NCI-H2227 (cell line): Measurements from ENCODE around the gene DAPK3.
"Not testable (repeated sequence)": the region's sequence is repeated elsewhere in the genome, so short reads cannot be mapped to it uniquely, and the experiment has no call there.

Source experiments
- DNase-seq: peaks from one replicate; lab custom pipeline; 2025; ENCODE audit not compliant: unreplicated experiment; lab: John Stamatoyannopoulos, UW

DAPK3 gene

DNA sequence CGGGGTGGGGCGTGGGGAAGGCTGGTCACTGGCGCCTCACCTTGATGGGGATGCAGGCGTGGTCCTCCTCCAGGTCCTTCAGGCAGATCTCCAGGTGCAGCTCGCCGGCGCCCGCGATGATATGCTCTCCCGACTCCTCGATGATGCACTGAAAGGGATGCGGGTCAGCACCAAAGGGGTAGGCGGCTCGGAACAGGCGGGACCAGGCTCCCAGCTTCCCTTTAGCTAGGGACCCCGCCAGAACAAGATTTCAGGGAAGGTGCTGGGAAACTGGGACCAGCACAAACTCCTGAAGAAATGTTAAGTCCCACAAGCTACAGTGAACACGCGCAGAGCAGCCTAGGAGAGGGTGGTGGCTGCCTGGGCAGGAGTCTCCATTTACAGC lies 8.4 kb upstream of the DAPK3 start:
- no peak for DNase-seq

- DNase-seq = no peak
These were observed 7.2 kb upstream of the DAPK3 start for GRCh38 chr19:3978145-3978544.

GRCh38 chr19:3977242-3978143 lies 6.6 kb upstream of the DAPK3 start:
- DNase-seq = no peak

DNA sequence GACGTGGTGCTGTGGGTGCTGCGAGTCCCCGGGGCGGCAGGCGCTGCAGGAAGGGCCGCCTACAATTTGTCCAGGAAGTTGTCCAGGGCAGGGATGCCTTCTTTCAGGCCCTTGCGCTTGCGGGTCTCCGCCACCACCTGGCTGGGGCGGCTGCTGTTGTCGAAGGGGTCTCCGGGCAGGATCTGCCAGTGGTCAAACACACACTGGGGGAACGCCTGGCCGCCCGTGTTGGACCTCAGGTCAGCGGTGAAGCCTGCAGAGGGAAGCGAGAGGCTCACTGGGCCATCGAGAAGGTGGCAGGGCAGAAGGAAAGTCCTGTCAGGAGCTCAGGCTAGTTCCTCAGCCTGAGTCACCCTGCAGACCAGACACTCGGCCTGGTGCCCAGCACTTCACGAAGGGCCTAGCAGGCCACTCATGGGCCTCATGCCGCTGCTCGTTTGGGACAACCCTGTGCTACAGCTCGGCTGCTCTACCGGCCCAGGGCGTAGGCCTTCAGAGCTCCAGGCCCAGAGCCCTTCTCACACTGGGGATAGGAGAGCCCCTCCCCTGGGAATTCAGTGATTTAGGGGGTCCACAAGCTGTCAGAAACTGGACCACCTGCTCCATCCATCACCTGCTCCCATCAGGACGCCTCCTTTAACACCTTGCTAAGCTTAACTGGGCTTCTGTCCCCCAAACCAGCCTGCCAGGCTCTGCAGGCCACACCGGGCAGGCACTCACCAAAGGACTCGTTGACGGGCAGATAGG lies 5.8 kb upstream of the DAPK3 start:
- DNase-seq = no peak

- DNase-seq = no peak
These were observed 4.8 kb upstream of the DAPK3 start for GRCh38 chr19:3975637-3976087.

DNA sequence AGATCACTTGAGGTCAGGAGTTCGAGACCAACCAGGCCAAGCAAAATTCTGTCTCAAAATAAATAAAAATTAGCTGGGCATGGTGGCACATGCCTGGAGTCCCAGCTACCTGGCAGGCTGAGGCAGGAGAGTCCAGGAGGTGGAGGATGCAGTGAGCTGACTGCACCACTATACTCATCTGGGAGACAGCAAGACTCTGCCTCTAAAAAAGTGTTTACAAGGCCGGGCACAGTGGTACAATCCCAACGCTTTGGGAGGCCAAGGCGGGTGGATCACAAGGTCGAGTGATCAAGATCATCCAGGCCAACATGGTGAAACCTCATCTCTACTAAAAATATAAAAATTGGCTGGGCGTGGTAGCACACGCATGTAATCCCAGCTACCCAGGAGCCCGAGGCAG lies 4.2 kb upstream of the DAPK3 start:
- DNase-seq = no peak

- DNase-seq = no peak
These were observed 539 bp downstream of the DAPK3 start for GRCh38 chr19:3970313-3970807.

- DNase-seq = peak; percentile 49
These were observed 1.2 kb downstream of the DAPK3 start for GRCh38 chr19:3969435-3970312.

DNA sequence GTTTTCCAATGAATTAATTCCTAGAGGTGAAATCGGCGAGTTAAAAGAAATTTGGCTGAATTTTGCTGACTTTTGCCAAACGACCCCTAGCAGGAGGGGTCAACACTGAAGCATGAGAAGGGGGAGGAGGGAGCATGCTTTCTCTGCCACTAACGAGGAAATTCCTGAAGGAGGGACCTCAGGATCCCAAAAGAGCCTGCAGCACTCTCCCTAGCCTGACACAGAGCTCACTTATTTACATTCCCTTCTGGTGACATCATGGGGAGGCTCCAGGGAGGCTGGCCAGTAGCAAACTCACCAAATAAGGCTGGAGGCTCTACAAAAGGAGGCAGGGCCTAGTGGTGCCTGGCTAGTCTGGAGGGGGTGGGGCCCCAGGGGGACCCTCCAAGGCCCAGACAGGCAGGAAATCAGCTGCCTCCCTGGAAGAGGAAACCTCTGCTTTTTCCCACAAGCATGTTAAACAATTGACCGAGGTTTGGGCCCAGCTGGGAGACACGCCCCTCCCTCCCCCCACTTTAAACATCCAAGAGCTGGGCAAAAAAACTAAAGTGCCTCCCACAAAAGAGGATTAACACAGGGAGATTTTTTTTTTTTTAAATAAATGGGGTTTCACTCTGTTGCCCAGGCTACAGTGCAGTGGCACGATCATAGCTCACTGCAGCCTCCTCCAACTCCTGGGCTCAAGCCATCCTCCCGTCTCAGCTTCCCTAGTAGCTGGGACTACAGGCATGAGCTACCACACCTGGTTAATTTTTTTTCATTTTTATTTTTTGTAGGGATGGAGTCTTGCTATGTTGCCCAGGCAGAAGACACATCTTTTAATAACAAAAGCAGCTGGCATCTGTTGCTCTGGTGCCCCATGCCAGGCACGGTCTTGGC lies 2.1 kb downstream of the DAPK3 start:
- DNase-seq = peak; percentile 39

GRCh38 chr19:3967983-3968382 lies 2.9 kb downstream of the DAPK3 start:
- DNase-seq = not testable (repeated sequence)

DNA sequence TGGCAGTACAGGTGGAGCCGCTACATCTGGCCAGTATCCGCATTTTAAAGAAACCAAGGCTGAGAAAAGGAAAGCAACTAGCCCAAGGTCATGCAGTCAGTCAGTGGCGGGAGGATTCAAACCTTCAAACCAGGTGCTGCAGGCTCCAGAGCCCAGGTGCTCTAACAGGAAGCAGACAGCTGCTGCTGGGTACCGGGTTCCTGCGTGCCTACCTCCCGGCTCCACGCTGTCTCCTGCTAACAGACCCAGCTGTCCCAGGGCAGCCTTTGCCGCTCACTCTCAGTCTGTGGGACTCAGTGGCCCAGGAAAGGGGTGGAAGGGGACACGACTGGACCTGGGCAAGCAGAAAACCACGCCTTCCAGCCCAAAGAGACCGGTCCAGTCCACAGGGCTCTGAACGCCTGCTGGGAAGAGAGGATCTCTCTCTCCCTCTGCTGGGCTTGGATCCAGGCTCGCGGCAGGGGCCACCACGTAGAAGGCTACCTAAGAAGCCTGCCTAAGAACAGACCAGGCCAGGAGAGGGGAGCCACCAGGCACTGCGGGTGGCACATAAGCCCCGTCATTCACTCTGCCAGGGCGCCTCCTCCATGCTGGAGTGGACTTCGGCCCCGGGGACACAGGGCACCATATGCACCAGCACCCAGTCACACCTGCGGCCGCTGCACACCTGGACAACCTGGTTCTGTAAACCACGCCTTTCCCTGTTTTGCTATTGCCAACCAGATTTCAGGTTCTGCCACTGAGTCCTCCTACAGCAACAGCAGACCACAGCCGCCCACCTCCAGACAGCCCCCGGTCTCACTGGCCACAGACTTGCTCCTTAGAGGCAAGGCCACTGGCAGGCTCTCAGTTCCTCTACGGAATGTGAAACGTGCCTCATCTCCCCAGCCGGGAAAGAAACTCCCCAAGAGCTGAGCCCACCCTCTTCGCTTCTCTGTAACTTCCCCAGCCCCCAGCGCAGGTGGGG lies 4.6 kb downstream of the DAPK3 start:
- no peak for DNase-seq

- DNase-seq = no peak
These were observed 6.4 kb downstream of the DAPK3 start for GRCh38 chr19:3964256-3965194.

GRCh38 chr19:3963458-3964255 lies 7.2 kb downstream of the DAPK3 start:
- no peak for DNase-seq

DNA sequence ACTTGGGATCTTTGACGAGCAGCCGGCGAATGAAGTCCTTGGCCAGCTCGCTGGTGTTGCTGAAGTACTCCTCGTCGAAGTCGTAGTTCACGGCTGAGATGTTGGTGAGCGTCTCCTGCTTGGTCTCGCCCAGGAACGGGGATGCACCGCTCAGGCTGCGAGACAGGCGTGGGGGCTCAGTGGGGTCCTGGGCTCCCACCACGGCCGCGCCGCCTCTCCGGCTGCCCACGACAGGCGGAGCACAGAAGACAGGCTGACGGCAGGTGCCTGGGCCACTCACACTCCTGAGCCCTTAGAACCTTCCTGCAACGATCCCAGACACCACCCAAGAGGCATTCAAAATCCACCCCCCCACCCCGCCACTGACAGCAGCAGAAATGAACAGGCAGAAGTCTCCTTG lies 9.9 kb downstream of the DAPK3 start:
- no peak for DNase-seq

- no peak for DNase-seq
These were observed 11.2 kb downstream of the DAPK3 start for GRCh38 chr19:3959766-3960131.

DNA sequence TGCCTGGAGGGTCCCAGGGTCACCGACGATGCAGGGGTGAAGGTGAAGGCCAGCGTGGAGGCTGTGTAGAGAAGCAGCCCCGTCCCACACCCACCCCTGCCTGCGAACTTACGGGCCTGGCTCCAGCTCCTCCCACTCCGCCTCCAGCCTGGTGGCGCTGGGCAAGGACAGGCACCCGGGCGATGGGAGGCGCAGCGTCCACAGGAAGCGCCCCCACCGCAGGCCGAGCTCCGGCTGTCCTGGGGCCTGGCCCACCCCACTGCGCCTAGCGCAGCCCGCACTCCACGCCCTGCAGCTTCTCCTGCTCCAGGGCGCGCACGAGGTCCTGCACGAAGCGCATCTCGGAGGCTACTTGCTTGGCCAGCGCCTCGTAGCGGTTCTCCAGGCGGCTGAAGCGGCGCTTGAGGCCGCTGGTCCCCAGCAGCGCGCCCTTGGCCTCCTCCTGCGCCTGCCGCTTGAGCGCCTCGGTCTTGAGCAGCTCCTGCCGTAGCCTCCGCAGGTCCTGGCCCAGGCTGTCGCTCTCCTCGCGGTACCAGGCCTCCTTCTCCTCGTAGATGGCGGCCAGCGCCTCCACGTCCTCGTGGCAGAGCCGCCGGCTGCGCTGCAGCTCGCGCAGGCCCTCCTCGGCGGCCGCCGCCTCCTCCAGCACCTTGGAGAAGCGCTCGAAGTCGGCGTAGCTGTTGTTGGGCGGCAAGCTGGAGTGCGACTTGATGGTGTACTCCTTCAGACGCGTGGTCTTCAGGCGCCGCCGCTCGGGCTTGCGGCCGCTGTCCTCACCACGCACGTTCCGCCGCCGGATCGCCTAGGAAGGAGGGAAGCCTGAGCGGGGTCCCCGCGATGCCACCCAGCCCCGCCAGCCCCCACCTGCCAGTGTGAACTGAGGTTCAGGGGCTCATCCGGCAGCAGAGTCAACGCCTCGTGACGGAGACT lies 11.8 kb downstream of the DAPK3 start:
- no peak for DNase-seq
